ENCODE results near the gene MESP2. TPM values are rescaled to one million over a fixed set of nuclear protein-coding genes. Genes with fewer than 3 reads are reported as not detected.

The MESP2 gene
- total and polyA plus RNA-seq, 2 of the 8 experiments (the other 6 are each of a cell fraction or from before 2014, with no cell fraction given): 0.35 to 0.80 TPM

DNA sequence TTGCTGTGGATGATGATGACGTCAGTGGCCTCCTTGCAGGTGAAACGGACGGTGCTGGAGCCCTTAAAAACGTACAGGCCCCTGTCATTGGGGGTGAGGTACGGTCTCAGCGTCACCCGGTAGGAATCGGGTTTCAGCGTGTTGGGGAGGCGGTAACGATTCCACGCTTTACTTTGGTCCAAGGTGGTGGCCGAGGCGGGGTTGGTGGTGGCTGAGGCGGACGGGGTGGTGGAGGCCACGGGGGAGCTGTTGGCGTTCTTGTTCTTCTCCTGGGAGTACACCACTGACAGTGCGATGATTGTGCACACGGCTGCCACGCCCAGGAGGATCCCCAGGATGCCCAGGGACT lies 30.1 kb downstream of the MESP2 start:
- no peak overlapping the region for H4K5ac ChIP-seq (ENCODE audit: insufficient read length, low read depth, low read length)
- no peak overlapping the region for H3K56ac ChIP-seq (replicated peaks; ENCODE audit: insufficient read length, low read depth, low read length)
- H3K79me1 ChIP-seq (ENCODE audit: low read depth, low read length): no peaks in the 10 kb centered on the region
- CTCF ChIA-PET (ENCODE audit: partially characterized antibody): interaction anchor here (0.9 to 2.8 kb wide), 6 partner anchors 8 to 82 kb away, joined by 4 to 11 read pairs (median 4); no protein-coding TSS in a partner anchor
- H2BK15ac ChIP-seq (ENCODE audit: low read length): no peak overlapping the region
- H3K4me3 ChIP-seq (ENCODE audit: extremely low read depth in 1 of 4, insufficient read depth in 2 of 4, low read depth in 3 of 4, low read length in 4 of 4): no peak overlapping the region
- POLR2A ChIA-PET (ENCODE audit: partially characterized antibody): interaction anchor here (1.4 kb wide), 1 partner anchor 23 kb away, joined by 4 read pairs; no protein-coding TSS in a partner anchor
- H3K23ac ChIP-seq (ENCODE audit: insufficient read length): no peak overlapping the region
- WGBS, 2 experiments (ENCODE audit: extremely low coverage in 1 of 2, insufficient coverage in 1 of 2, insufficient read length in 1 of 2, insufficient replicate concordance in 2 of 2, low coverage in 1 of 2, low lambda C conversion rate in 2 of 2, missing lambda C conversion rate in 1 of 2): 91% methylated on average over 14 of the region's 21 CpGs; no CpG with 5 or more reads in 1 of the 2 experiments
- FAIRE-seq: no peak
- 0 out of 2 replicates have a peak overlapping the region, but pooled peaks have one; percentile 71 for H2BK5ac ChIP-seq (ENCODE audit: low read depth, low read length)
- no peaks in the 10 kb centered on the region for H3K9me3 ChIP-seq (ENCODE audit: insufficient read depth in 2 of 2, low read depth in 1 of 2, low read length in 1 of 2)
- peak overlapping the region; percentile 42; the same call in 1 of the 2 replicates for H4K8ac ChIP-seq (ENCODE audit: extremely low read depth, insufficient read depth, low read length)
- no peaks in the 10 kb centered on the region for H3K27me3 ChIP-seq (replicated peaks in 1 of 4; ENCODE audit: control insufficient read depth in 3 of 4, extremely low read depth in 1 of 4, insufficient read depth in 3 of 4, low read length in 3 of 4)
- H3K27ac ChIP-seq (ENCODE audit: low read depth, low read length): no peak overlapping the region
- no peak overlapping the region for H3K14ac ChIP-seq (ENCODE audit: insufficient read length)
- no peak overlapping the region for H2AFZ ChIP-seq (ENCODE audit: low read length)
- H3K9ac ChIP-seq (replicated peaks in 1 of 4; ENCODE audit: extremely low read depth in 1 of 4, low read depth in 3 of 4, low read length in 3 of 4): no peak overlapping the region
- H3K79me2 ChIP-seq (ENCODE audit: control insufficient read depth in 1 of 2, insufficient read depth in 2 of 2, low read length in 2 of 2): no peaks in the 10 kb centered on the region
- H3K4me1 ChIP-seq (replicated peaks in 1 of 4; ENCODE audit: control insufficient read depth in 3 of 4, insufficient read depth in 4 of 4, low read length in 3 of 4): peaks cover 0 to 13% (median 1%) of the 10 kb centered on the region in 4 experiments; a peak in 4 of 7 replicates
- H2AK5ac ChIP-seq (ENCODE audit: low read depth, low read length): no peak overlapping the region
- no peak overlapping the region for H3K4me2 ChIP-seq (ENCODE audit: insufficient read depth in 1 of 2, low read depth in 2 of 2, low read length in 2 of 2)
- no peak overlapping the region for H3K4ac ChIP-seq (replicated peaks; ENCODE audit: insufficient read length, low read depth, low read length)
- DNase-seq (ENCODE audit: low read depth in 1 of 2, low spot score in 2 of 2): no peak
- no peak overlapping the region for H4K91ac ChIP-seq (replicated peaks; ENCODE audit: insufficient read length, low read length)
- no peak overlapping the region for H3K18ac ChIP-seq (ENCODE audit: extremely low read depth, low read length)
- no peaks in the 10 kb centered on the region for H3K36me3 ChIP-seq (ENCODE audit: control insufficient read depth in 2 of 4, insufficient read depth in 4 of 4, low read length in 3 of 4)
- no peaks in the 10 kb centered on the region for H3K23me2 ChIP-seq (ENCODE audit: low read depth, low read length)
- no peak overlapping the region for H2BK20ac ChIP-seq (ENCODE audit: low read length)
- H2BK12ac ChIP-seq (ENCODE audit: low read depth, low read length): peak overlapping the region; percentile 39; the same call in 1 of the 2 replicates
- no peak overlapping the region for H2BK120ac ChIP-seq (replicated peaks; ENCODE audit: low read depth, low read length)
- H4K20me1 ChIP-seq (replicated peaks in 1 of 2; ENCODE audit: control insufficient read depth in 1 of 2, insufficient read depth in 2 of 2, low read length in 2 of 2): no peaks in the 10 kb centered on the region
- TF ChIP-seq CBX8 (IDR thresholded peaks at IDR 0.05; ENCODE audit: borderline replicate concordance, low read depth, low read length): no peak
- TF ChIP-seq RAD21 (IDR thresholded peaks at IDR 0.05 in 1 of 2, conservative IDR thresholded peaks at IDR 0.05 in 1 of 2; ENCODE audit: low read depth in 2 of 2, low read length in 2 of 2): no peak
- no peak for TF ChIP-seq TEAD4 (IDR thresholded peaks at IDR 0.05; ENCODE audit: low read depth, low read length)
